A549 (cell line): ENCODE results near the gene ITFG2. TPM values are rescaled to one million over a fixed set of nuclear protein-coding genes. Genes with fewer than 3 reads are reported as not detected.

Experiments used
- ATAC-seq, 2 experiments: fragments of 200-7000 bp in 1 of 2; fragments of >200 bp in 1 of 2; cut with Nextera tagmentation in 1 of 2; cut with Tn5 transposase in 1 of 2; 3 replicates each; pipeline versions ENCODE4 v1.8.0 to v1.9.1; 2018 to 2020; ENCODE audit warnings: mild to moderate bottlenecking in 1 of 2, moderate library complexity in 1 of 2
- CTCF ChIA-PET: fragments of 300-600 bp; sonication (Branson Sonifier 250); formaldehyde crosslinking; extraction: SDS; loops from one replicate; lab custom pipeline; 2021; ENCODE audit warnings: antibody characterized with exemption, inconsistent platforms; lab: Yijun Ruan, JAX
- POLR2A ChIA-PET: fragments of 350-600 bp; formaldehyde crosslinking; extraction: SDS; loops from one replicate; lab custom pipeline; 2021; ENCODE audit warnings: antibody characterized with exemption, inconsistent platforms; lab: Yijun Ruan, JAX
- DNase-seq, 2 experiments: peaks; one replicate each; pipeline versions ENCODE4 v3.0.0 to v3.0.0-alpha.2; 2011 to 2016; ENCODE audit warnings: low read depth in 1 of 2, low spot score in 1 of 2
- FAIRE-seq: peaks from 2 replicates; lab custom pipeline; 2011; peaks lifted over from hg19 to GRCh38; lab: Jason Lieb, UNC
- H3K27ac ChIP-seq, 2 experiments: fragments of >200 bp; sonication (Bioruptor Twin); formaldehyde crosslinking; 3 replicates each; pipeline ENCODE4 v1.5.1; 2016 to 2017
- H3K4me1 ChIP-seq: fragments of >200 bp; sonication (Bioruptor Twin); formaldehyde crosslinking; 3 replicates; pipeline ENCODE4 v1.6.1; 2016
- H3K4me2 ChIP-seq: fragments of >200 bp; sonication (Bioruptor Twin); formaldehyde crosslinking; 3 replicates; pipeline ENCODE4 v1.6.1; 2016
- H3K4me3 ChIP-seq: fragments of >200 bp; sonication (Bioruptor Twin); formaldehyde crosslinking; 3 replicates; pipeline ENCODE4 v1.5.1; 2016
- H3K9me3 ChIP-seq: fragments of >200 bp; sonication (Bioruptor Twin); formaldehyde crosslinking; 3 replicates; pipeline ENCODE4 v1.6.1; 2016
- BCL3 ChIP-seq: fragments of >200 bp; sonication (Bioruptor Twin); formaldehyde crosslinking; IDR thresholded peaks from 3 replicates; pipeline ENCODE4 v1.6.1; 2016
- CBX2 ChIP-seq: fragments of 200-600 bp; sonication (generic); IDR thresholded peaks from 2 replicates; pipeline ENCODE4 v1.6.1; 2016; ENCODE audit warnings: low read depth, mild to moderate bottlenecking, borderline replicate concordance
- CEBPB ChIP-seq, 2 experiments: fragments of >200 bp in 1 of 2; sonication (Bioruptor Twin) in 1 of 2; formaldehyde crosslinking in 1 of 2; IDR thresholded peaks; 2 replicates each; pipeline ENCODE4 v1.6.1; 2012 to 2016
- CHD4 ChIP-seq: fragments of 200-600 bp; sonication (generic); IDR thresholded peaks from 2 replicates; pipeline ENCODE4 v1.6.1; 2016; ENCODE audit warnings: antibody characterized with exemption, mild to moderate bottlenecking, borderline replicate concordance
- CTCF ChIP-seq: fragments of >200 bp; sonication (Bioruptor Twin); formaldehyde crosslinking; IDR thresholded peaks from 3 replicates; pipeline ENCODE4 v1.5.1; 2016
- E2F6 ChIP-seq: IDR thresholded peaks from 2 replicates; pipeline ENCODE4 v1.6.1; 2012; ENCODE audit warnings: low read depth, borderline replicate concordance
- EHMT2 ChIP-seq: fragments of 200-600 bp; sonication (generic); IDR thresholded peaks from 2 replicates; pipeline ENCODE4 v1.6.1; 2016; ENCODE audit warnings: antibody characterized with exemption, low read depth, mild to moderate bottlenecking, moderate library complexity
- ELK1 ChIP-seq: fragments of 150-350 bp; IDR thresholded peaks from 2 replicates; pipeline ENCODE4 v1.6.1; 2014; ENCODE audit warnings: low read depth, mild to moderate bottlenecking, low read length
- FOXS1 ChIP-seq: fragments of 250-450 bp; sonication (Bioruptor Pico); IDR thresholded peaks from 2 replicates; pipeline ENCODE4 v1.5.0; 2020; ENCODE audit warnings: mild to moderate bottlenecking, moderate library complexity
- HOXA7 ChIP-seq: fragments of 250-450 bp; sonication (Bioruptor Pico); IDR thresholded peaks from 2 replicates; pipeline ENCODE4 v1.5.0; 2020; ENCODE audit warnings: mild to moderate bottlenecking, moderate library complexity
- HOXB13 ChIP-seq: fragments of 250-450 bp; sonication (Bioruptor Pico); IDR thresholded peaks from 2 replicates; pipeline ENCODE4 v1.5.0; 2020; ENCODE audit warnings: low read depth, mild to moderate bottlenecking, moderate library complexity
- HOXB5 ChIP-seq: fragments of 250-450 bp; sonication (Bioruptor Pico); IDR thresholded peaks from 2 replicates; pipeline ENCODE4 v1.5.0; 2020; ENCODE audit warnings: mild to moderate bottlenecking, moderate library complexity
- MAFK ChIP-seq: fragments of 450-650 bp; IDR thresholded peaks from 2 replicates; pipeline ENCODE4 v1.6.1; 2014; ENCODE audit not compliant: partially characterized antibody
- MAX ChIP-seq: IDR thresholded peaks from 2 replicates; pipeline ENCODE4 v1.6.1; 2012
- MAZ ChIP-seq: fragments of 150-350 bp; IDR thresholded peaks from 2 replicates; pipeline ENCODE4 v1.6.1; 2014; ENCODE audit warnings: antibody characterized with exemption, low read depth, low read length, borderline replicate concordance
- MYC ChIP-seq: IDR thresholded peaks from 2 replicates; pipeline ENCODE4 v1.6.1; 2012; ENCODE audit warnings: mild to moderate bottlenecking, inconsistent platforms, low read length, improper control_type of control experiment, borderline replicate concordance
- PHF8 ChIP-seq: fragments of 200-600 bp; sonication (generic); IDR thresholded peaks from 2 replicates; pipeline ENCODE4 v1.6.1; 2016; ENCODE audit warnings: low read depth, mild to moderate bottlenecking, antibody characterized with exemption, moderate library complexity, borderline replicate concordance
- POLR2A ChIP-seq: IDR thresholded peaks from 2 replicates; pipeline ENCODE4 v1.6.1; 2012; ENCODE audit warnings: mild to moderate bottlenecking, low read length
- RARB ChIP-seq: fragments of 250-450 bp; sonication (Bioruptor Pico); IDR thresholded peaks from 2 replicates; pipeline ENCODE4 v1.8.0; 2021; ENCODE audit warnings: mild to moderate bottlenecking, moderate library complexity
- REST ChIP-seq: fragments of 200-600 bp; sonication (generic); IDR thresholded peaks from 2 replicates; pipeline ENCODE4 v1.6.1; 2016; ENCODE audit warnings: antibody characterized with exemption, mild to moderate bottlenecking, moderate library complexity
- RNF2 ChIP-seq: fragments of 200-600 bp; sonication (generic); IDR thresholded peaks from 2 replicates; pipeline ENCODE4 v1.6.1; 2016; ENCODE audit warnings: low read depth, mild to moderate bottlenecking, antibody characterized with exemption, moderate library complexity, borderline replicate concordance
- USF2 ChIP-seq: fragments of 450-650 bp; IDR thresholded peaks from 2 replicates; pipeline ENCODE4 v1.6.1; 2014; ENCODE audit warnings: antibody characterized with exemption
- ZC3H11A ChIP-seq: fragments of 450-650 bp; IDR thresholded peaks from 2 replicates; pipeline ENCODE4 v1.6.1; 2014; ENCODE audit warnings: antibody characterized with exemption, mild to moderate bottlenecking
- ZNF302 ChIP-seq: fragments of 250-450 bp; sonication (Bioruptor Pico); IDR thresholded peaks from 2 replicates; pipeline ENCODE4 v1.9.0; 2021; ENCODE audit warnings: inconsistent platforms, mild to moderate bottlenecking, moderate library complexity
- WGBS: methylation state at CpG from one replicate; pipeline ENCODE4 v1.1.6; 2017; ENCODE audit errors: missing lambda C conversion rate; 5-methylcytosine and 5-hydroxymethylcytosine counted together
- polyA plus RNA-seq, 4 experiments: library from polyadenylated mRNA; depleted of rRNA in 3 of 4; stranded (reverse); fragments of >200 nt; fragmentation: RNase III in 1 of 4; extraction: RNeasy Plus Mini Kit Qiagen cat#74134 plus additional on column Dnase treatment in 1 of 4; gene quantifications; 2 replicates in 3 of 4; 3 replicates in 1 of 4; pipeline ENCODE4 v1.2.3, GENCODE V29; 2011 to 2017

Gene ITFG2
- polyA plus RNA-seq, 2 of the 4 experiments (the other 2 are of a cell fraction), result 17.5 to 23.7 TPM

GRCh38 chr12:2794736-2795289 lies 17.7 kb upstream of the ITFG2 start, which contains the start of gene FKBP4:
TSS of gene FKBP4 (plus strand) at chr12:2794970. CDS start at chr12:2795140, 170 bp downstream.
- peaks cover 18% of the 10 kb centered on the region for H3K4me1 ChIP-seq
- no peak for FAIRE-seq
- peak within 1 kb of the TSS; percentile 76 for H3K4me3 ChIP-seq
- H3K4me2 ChIP-seq, result peak within 1 kb of the TSS; percentile 96
- H3K9me3 ChIP-seq, result no peaks in the 10 kb centered on the region
- peak within 1 kb of the TSS; percentile 97 to 99 for H3K27ac ChIP-seq
- under 1% methylated on average over 19 of the region's 63 CpGs for WGBS
- ATAC-seq, result peak; percentile 92 to 94
- CTCF ChIA-PET, result interaction anchor here (7.3 kb wide), 1 partner anchor 10 kb away, joined by 57 read pairs; no protein-coding TSS in a partner anchor
- TF ChIP-seq HOXB5, result no peak
- TF ChIP-seq RNF2, result 0 out of 2 replicates have a peak, but pooled peaks have one; percentile 59
- TF ChIP-seq PHF8, result peak; percentile 63; the same call in 1 of the 2 replicates
- TF ChIP-seq MAFK, result no peak
- no peak for TF ChIP-seq EHMT2
- TF ChIP-seq HOXA7, result no peak
- no peak for TF ChIP-seq HOXB13 (CRISPR knock-in tag)
- peak; percentile 67; the same call in 1 of the 2 replicates for TF ChIP-seq MAZ
- TF ChIP-seq CEBPB (IDR thresholded peaks at IDR 0.05), result no peak
- 0 out of 3 replicates have a peak, but pooled peaks have one; percentile 56 for TF ChIP-seq BCL3
- peak; percentile 88 for TF ChIP-seq E2F6
- TF ChIP-seq CTCF, result no peak
- TF ChIP-seq FOXS1 (CRISPR knock-in tag), result no peak
- TF ChIP-seq MAX, result peak; percentile 95
- no peak for TF ChIP-seq ELK1
- no peak for TF ChIP-seq CBX2
- no peak for TF ChIP-seq ZNF302
- TF ChIP-seq POLR2A, result peak; percentile 99
- no peak for TF ChIP-seq REST
- TF ChIP-seq CHD4, result no peak
- TF ChIP-seq MYC, result peak; percentile 62; the same call in 1 of the 2 replicates
- TF ChIP-seq ZC3H11A, result no peak
- no peak for TF ChIP-seq USF2
- no peak for TF ChIP-seq RARB (CRISPR knock-in tag)
- TF ChIP-seq, all 56 proteins: peak for 8
- POLR2A ChIA-PET, result interaction anchor here (0.7 to 2.6 kb wide), 2 partner anchors 9 to 18 kb away, joined by 3 to 19 read pairs; partner anchors contain the start of gene ITFG2
- DNase-seq, result peak; percentile 84 to 91
